Breast epithelium (tissue), 3 donors: ENCODE results near the gene SORL1-AS1.

Experiments used
- POLR2AphosphoS5 ChIP-seq, 3 donors: sonication (generic); formaldehyde crosslinking; IDR thresholded peaks; one replicate each; pipeline ENCODE4 v1.6.1; 2017; ENCODE audit warnings: antibody characterized with exemption in 3 of 3
- TF ChIP-seq, protein P1 (sequence below), 3 donors: fragments of 450-650 bp; IDR thresholded peaks; one replicate each; pipeline ENCODE4 v1.5.1; 2016 to 2017; ENCODE audit warnings: antibody characterized with exemption in 3 of 3, mild to moderate bottlenecking in 3 of 3, moderate library complexity in 3 of 3

- TF ChIP-seq, protein P1, sequence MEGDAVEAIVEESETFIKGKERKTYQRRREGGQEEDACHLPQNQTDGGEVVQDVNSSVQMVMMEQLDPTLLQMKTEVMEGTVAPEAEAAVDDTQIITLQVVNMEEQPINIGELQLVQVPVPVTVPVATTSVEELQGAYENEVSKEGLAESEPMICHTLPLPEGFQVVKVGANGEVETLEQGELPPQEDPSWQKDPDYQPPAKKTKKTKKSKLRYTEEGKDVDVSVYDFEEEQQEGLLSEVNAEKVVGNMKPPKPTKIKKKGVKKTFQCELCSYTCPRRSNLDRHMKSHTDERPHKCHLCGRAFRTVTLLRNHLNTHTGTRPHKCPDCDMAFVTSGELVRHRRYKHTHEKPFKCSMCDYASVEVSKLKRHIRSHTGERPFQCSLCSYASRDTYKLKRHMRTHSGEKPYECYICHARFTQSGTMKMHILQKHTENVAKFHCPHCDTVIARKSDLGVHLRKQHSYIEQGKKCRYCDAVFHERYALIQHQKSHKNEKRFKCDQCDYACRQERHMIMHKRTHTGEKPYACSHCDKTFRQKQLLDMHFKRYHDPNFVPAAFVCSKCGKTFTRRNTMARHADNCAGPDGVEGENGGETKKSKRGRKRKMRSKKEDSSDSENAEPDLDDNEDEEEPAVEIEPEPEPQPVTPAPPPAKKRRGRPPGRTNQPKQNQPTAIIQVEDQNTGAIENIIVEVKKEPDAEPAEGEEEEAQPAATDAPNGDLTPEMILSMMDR (IDR thresholded peaks at IDR 0.05): no peak
- no peak for TF ChIP-seq POLR2AphosphoS5 (IDR thresholded peaks at IDR 0.05)
Observed at GRCh38 chr11:121460941-121461514, 8.3 kb upstream of the SORL1-AS1 start.
